ENCODE measurements around the gene OR1L8.
"Not testable (repeated sequence)": the region's sequence is repeated elsewhere in the genome, so short reads cannot be mapped to it uniquely, and the experiment has no call there.

DNA sequence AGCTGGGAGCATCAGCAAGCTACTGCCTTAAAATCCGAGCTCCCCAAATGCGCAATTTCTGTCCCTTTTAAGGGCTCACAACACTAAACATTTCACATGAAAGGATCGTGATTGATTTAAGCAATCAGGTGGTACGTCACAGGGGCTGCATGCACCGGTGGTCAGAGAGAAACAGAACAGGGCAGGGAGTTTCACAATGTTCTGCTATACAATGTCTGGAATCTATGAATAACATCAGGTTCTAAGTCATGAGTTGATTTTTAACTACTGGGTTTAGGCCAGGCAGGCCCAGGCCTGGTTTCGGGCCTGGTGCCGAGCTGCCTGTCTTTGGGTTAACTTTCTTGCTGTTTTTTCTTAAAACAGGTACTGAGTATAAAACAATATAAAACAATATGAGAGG, 46.1 kb downstream of the OR1L8 start:
- TF ChIP-seq POLR2A (IDR thresholded peaks at IDR 0.05; ENCODE audit: low read length); GATA1 (IDR thresholded peaks at IDR 0.05; ENCODE audit: low read depth, low read length): not testable (repeated sequence)
